ENCODE data around the gene TBX4.
A peak's percentile ranks its signal among the peaks of the same experiment; 100 is the strongest.
"Not testable (repeated sequence)": the region's sequence is repeated elsewhere in the genome, so short reads cannot be mapped to it uniquely, and the experiment has no call there.

Gene TBX4

GRCh38 chr17:61486135-61487120 is 34.2 kb downstream of the TBX4 start:
- no peak for DNase-seq

GRCh38 chr17:61487161-61487988 is 35.2 kb downstream of the TBX4 start:
- DNase-seq = no peak

GRCh38 chr17:61487989-61488595 is 35.9 kb downstream of the TBX4 start:
- no peak for DNase-seq

GRCh38 chr17:61488878-61489718 is 36.9 kb downstream of the TBX4 start:
- DNase-seq = no peak

GRCh38 chr17:61489719-61490490 is 37.7 kb downstream of the TBX4 start:
- DNase-seq = no peak

- no peak for DNase-seq
Measured at GRCh38 chr17:61490540-61490975, 38.3 kb downstream of the TBX4 start.

GRCh38 chr17:61491981-61492380 is 39.8 kb downstream of the TBX4 start:
- DNase-seq = no peak

- no peak for DNase-seq
Measured at GRCh38 chr17:61492759-61493526, 40.7 kb downstream of the TBX4 start.

- DNase-seq = not testable (repeated sequence)
Measured at GRCh38 chr17:61493830-61494324, 41.7 kb downstream of the TBX4 start.

- no peak for DNase-seq
Measured at GRCh38 chr17:61494325-61495160, 42.3 kb downstream of the TBX4 start.

GRCh38 chr17:61495161-61495857 is 43.1 kb downstream of the TBX4 start:
- peak; percentile 50 for DNase-seq

GRCh38 chr17:61496174-61496956 is 44.1 kb downstream of the TBX4 start:
- DNase-seq = no peak

- no peak for DNase-seq
Measured at GRCh38 chr17:61496957-61497653, 44.9 kb downstream of the TBX4 start.

GRCh38 chr17:61498042-61498994 is 46.1 kb downstream of the TBX4 start:
- DNase-seq = no peak

- DNase-seq = no peak
Measured at GRCh38 chr17:61499632-61500031, 47.4 kb downstream of the TBX4 start.

- no peak for DNase-seq
Measured at GRCh38 chr17:61500287-61500686, 48.1 kb downstream of the TBX4 start.
